GM23338 (cell line): ENCODE data around the gene TFDP3. TPM values are rescaled to one million over a fixed set of nuclear protein-coding genes. Genes with fewer than 3 reads are reported as not detected.

Source experiments
- ATAC-seq: fragments of 200-7000 bp; cut with Tn5 transposase; 3 replicates; pipeline ENCODE4 v1.9.1; 2020
- DNase-seq: peaks from one replicate; pipeline ENCODE4 v3.0.0-alpha.2; 2015; ENCODE audit warnings: low spot score
- H2AFZ ChIP-seq: fragments of 200-600 bp; sonication (generic); 2 replicates; pipeline ENCODE4 v1.8.0; 2016; ENCODE audit warnings: antibody characterized with exemption, mild to moderate bottlenecking, moderate library complexity
- H3F3A ChIP-seq: fragments of 200-600 bp; sonication (generic); replicated peaks from 2 replicates; pipeline ENCODE4 v1.8.0; 2017; ENCODE audit warnings: antibody characterized with exemption, mixed run types, low read depth
- H3K27ac ChIP-seq: fragments of 200-600 bp; sonication (generic); 2 replicates; pipeline ENCODE4 v1.6.1; 2016; ENCODE audit warnings: low read depth
- H3K27me3 ChIP-seq: fragments of 200-600 bp; sonication (generic); 2 replicates; pipeline ENCODE4 v1.8.0; 2016; ENCODE audit warnings: mild to moderate bottlenecking, mixed run types, moderate library complexity; ENCODE audit not compliant: insufficient read depth
- H3K36me3 ChIP-seq: fragments of 200-600 bp; sonication (generic); 2 replicates; pipeline ENCODE4 v1.8.0; 2016; ENCODE audit warnings: mild to moderate bottlenecking; ENCODE audit not compliant: insufficient read depth
- H3K4me1 ChIP-seq: fragments of 200-600 bp; sonication (generic); 2 replicates; pipeline ENCODE4 v1.8.0; 2016; ENCODE audit warnings: mild to moderate bottlenecking, moderate library complexity; ENCODE audit not compliant: insufficient read depth
- H3K4me2 ChIP-seq: fragments of 200-600 bp; sonication (generic); 2 replicates; pipeline ENCODE4 v1.7.1; 2017; ENCODE audit warnings: mixed run types
- H3K4me3 ChIP-seq: fragments of 200-600 bp; sonication (generic); 2 replicates; pipeline ENCODE4 v1.6.1; 2016; ENCODE audit warnings: mixed run types
- H3K79me2 ChIP-seq: fragments of 200-600 bp; sonication (generic); replicated peaks from 2 replicates; pipeline ENCODE4 v1.8.0; 2017; ENCODE audit warnings: mild to moderate bottlenecking; ENCODE audit not compliant: insufficient read depth
- H3K9me2 ChIP-seq: fragments of 200-600 bp; sonication (generic); 2 replicates; pipeline ENCODE4 v1.8.0; 2017; ENCODE audit not compliant: insufficient read depth
- H4K20me1 ChIP-seq: fragments of 200-600 bp; sonication (generic); replicated peaks from 2 replicates; pipeline ENCODE4 v1.8.0; 2017; ENCODE audit warnings: mild to moderate bottlenecking; ENCODE audit not compliant: insufficient read depth
- H3K27ac Mint-ChIP-seq: 2 replicates; pipeline ENCODE4 v1.8.0; 2020; ENCODE audit warnings: inconsistent platforms, mild to moderate bottlenecking, moderate library complexity, mixed read lengths
- H3K27me3 Mint-ChIP-seq: 3 replicates; pipeline ENCODE4 v1.8.0; 2022; ENCODE audit warnings: low read depth, mild to moderate bottlenecking, moderate library complexity, mixed read lengths, inconsistent platforms; ENCODE audit not compliant: insufficient read depth, poor library complexity
- H3K36me3 Mint-ChIP-seq: 3 replicates; pipeline ENCODE4 v1.8.0; 2021; ENCODE audit warnings: low read depth, mild to moderate bottlenecking, inconsistent platforms, moderate library complexity, mixed read lengths
- H3K4me1 Mint-ChIP-seq: 3 replicates; pipeline ENCODE4 v1.8.0; 2020; ENCODE audit warnings: mild to moderate bottlenecking, inconsistent platforms, mixed read lengths
- H3K4me3 Mint-ChIP-seq: 3 replicates; pipeline ENCODE4 v1.8.0; 2021; ENCODE audit warnings: moderate library complexity, mild to moderate bottlenecking, inconsistent platforms, mixed read lengths
- H3K9me3 Mint-ChIP-seq: 3 replicates; pipeline ENCODE4 v1.8.0; 2020; ENCODE audit warnings: moderate library complexity, mild to moderate bottlenecking, inconsistent platforms, mixed read lengths
- CREB1 ChIP-seq: fragments of 250-450 bp; sonication (Bioruptor Pico); IDR thresholded peaks from 2 replicates; pipeline ENCODE4 v1.5.0; 2020; ENCODE audit warnings: low read depth, mild to moderate bottlenecking, moderate library complexity
- ETS1 ChIP-seq: IDR thresholded peaks from 2 replicates; pipeline ENCODE4 v1.6.1; 2016; ENCODE audit warnings: antibody characterized with exemption
- EZH2 ChIP-seq: fragments of 200-600 bp; sonication (generic); IDR thresholded peaks from one replicate; pipeline ENCODE4 v1.8.0; 2017; ENCODE audit warnings: antibody characterized with exemption, mild to moderate bottlenecking, low read depth; ENCODE audit not compliant: unreplicated experiment
- EZH2phosphoT487 ChIP-seq: fragments of 200-600 bp; sonication (generic); IDR thresholded peaks from one replicate; pipeline ENCODE4 v1.8.1; 2018; ENCODE audit warnings: antibody characterized with exemption; ENCODE audit not compliant: unreplicated experiment
- JUNB ChIP-seq: IDR thresholded peaks from one replicate; pipeline ENCODE4 v1.6.1; 2016; ENCODE audit warnings: antibody characterized with exemption; ENCODE audit not compliant: unreplicated experiment
- NANOG ChIP-seq: IDR thresholded peaks from 2 replicates; pipeline ENCODE4 v1.6.1; 2016; ENCODE audit warnings: antibody characterized with exemption, borderline replicate concordance
- POLR2AphosphoS5 ChIP-seq: IDR thresholded peaks from 2 replicates; pipeline ENCODE4 v1.6.1; 2016; ENCODE audit warnings: antibody characterized with exemption, low read depth
- REST ChIP-seq: IDR thresholded peaks from one replicate; pipeline ENCODE4 v1.6.1; 2018; ENCODE audit warnings: antibody characterized with exemption; ENCODE audit not compliant: unreplicated experiment
- STAT1 ChIP-seq: IDR thresholded peaks from one replicate; pipeline ENCODE4 v1.6.1; 2016; ENCODE audit warnings: antibody characterized with exemption; ENCODE audit not compliant: unreplicated experiment
- ZNF331 ChIP-seq: fragments of 250-450 bp; sonication (Bioruptor Pico); IDR thresholded peaks from 2 replicates; pipeline ENCODE4 v1.5.0; 2020; ENCODE audit warnings: low read depth, mild to moderate bottlenecking, moderate library complexity
- ZNF462 ChIP-seq: fragments of 250-450 bp; sonication (Bioruptor Pico); IDR thresholded peaks from 2 replicates; pipeline ENCODE4 v1.5.0; 2020; ENCODE audit warnings: mild to moderate bottlenecking, moderate library complexity
- polyA plus RNA-seq: library from polyadenylated mRNA; unstranded; fragments of >200 nt; fragmentation: Nextera tagmentation; extraction: Ambion mirVana; gene quantifications from 2 replicates; pipeline ENCODE4 v1.2.1, GENCODE V29; 2016
- total RNA-seq: library from RNA; depleted of rRNA; stranded (reverse); fragments of >200 nt; shearing (Covaris generic); gene quantifications from 2 replicates; pipeline ENCODE4 v1.2.3, GENCODE V29; 2014

Gene TFDP3
- total and polyA plus RNA-seq, 2 experiments from 2014 or later, result not detected

GRCh38 chrX:133235830-133236229, 17.7 kb upstream of the TFDP3 start (continued):
- no peak for TF ChIP-seq REST

- Mint-ChIP-seq H3K4me1 (peaks cover 3% of the 10 kb centered on the region; the same call in 1 of the 3 replicates), H3K4me3 (no peak overlapping the region), H3K27ac (no peak overlapping the region), H3K9me3 (peaks cover 3% of the 10 kb centered on the region; the same call in 1 of the 3 replicates), H3K36me3 (no peaks in the 10 kb centered on the region), H3K27me3 (peaks cover 16% of the 10 kb centered on the region)
- H3K79me2 ChIP-seq, result no peaks in the 10 kb centered on the region
- no peak for ATAC-seq
- DNase-seq, result no peak
- H3K4me1 ChIP-seq, result no peaks in the 10 kb centered on the region
- no peaks in the 10 kb centered on the region for H3F3A ChIP-seq
- no peaks in the 10 kb centered on the region for H4K20me1 ChIP-seq
- no peaks in the 10 kb centered on the region for H3K9me2 ChIP-seq
- H3K27ac ChIP-seq, result no peak overlapping the region
- H3K27me3 ChIP-seq, result peaks cover 31% of the 10 kb centered on the region
- no peaks in the 10 kb centered on the region for H3K36me3 ChIP-seq
- H3K4me3 ChIP-seq, result no peak overlapping the region
- H3K4me2 ChIP-seq, result no peak overlapping the region
- no peak overlapping the region for H2AFZ ChIP-seq
- no peak for TF ChIP-seq POLR2AphosphoS5
- no peak for TF ChIP-seq REST
- no peak for TF ChIP-seq STAT1
- TF ChIP-seq EZH2phosphoT487, result no peak
- no peak for TF ChIP-seq NANOG
- no peak for TF ChIP-seq JUNB
- TF ChIP-seq CREB1, result no peak
- TF ChIP-seq ZNF462 (CRISPR knock-in tag), result no peak
- TF ChIP-seq EZH2, result no peak
- no peak for TF ChIP-seq ZNF331 (CRISPR knock-in tag)
- TF ChIP-seq ETS1, result no peak
These were observed 14.2 kb upstream of the TFDP3 start for GRCh38 chrX:133232331-133232730.
